ENCODE data around the gene GARIN5B.

The GARIN5B gene

DNA sequence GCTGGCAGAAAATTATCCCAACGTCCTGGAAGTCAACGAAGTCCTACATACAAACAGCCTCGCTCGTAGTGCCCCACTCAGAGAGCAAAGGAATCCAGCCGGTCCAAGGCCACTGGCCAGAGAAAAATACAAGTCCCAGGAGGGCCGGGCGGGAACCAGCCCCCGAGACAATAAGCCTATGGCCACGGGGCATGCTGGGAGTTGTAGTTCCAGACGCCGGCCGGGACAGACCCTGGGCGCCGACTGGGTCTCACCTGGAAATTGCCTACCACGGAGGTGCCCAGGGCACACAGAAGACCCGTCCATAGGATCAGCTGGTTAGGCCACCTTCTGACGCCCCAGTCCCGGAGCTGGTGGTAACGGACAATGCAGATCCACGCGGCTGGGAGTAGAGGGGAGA is 43.3 kb downstream of the GARIN5B start:
- DNase-seq: peak; percentile 6

DNA sequence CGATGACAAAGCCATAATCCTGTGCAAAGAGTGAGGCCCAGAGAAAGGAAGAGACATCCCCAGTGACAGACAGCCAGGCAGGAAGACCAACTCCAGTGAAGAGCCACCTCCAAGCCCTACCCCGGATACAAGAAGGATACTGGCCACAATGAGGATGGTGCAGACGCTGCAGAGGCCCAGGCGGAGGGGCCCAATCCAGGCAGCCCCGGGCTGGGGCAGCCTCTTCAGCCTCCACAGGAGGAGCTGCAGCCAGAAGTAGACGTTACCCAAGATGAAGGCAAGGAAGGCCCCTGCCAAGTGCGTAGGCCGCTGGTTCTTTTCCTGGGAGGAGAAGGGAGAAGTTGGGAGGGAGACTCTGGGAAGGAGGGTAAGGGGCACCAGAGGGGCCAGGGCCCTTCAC is 46.4 kb downstream of the GARIN5B start:
- DNase-seq: no peak

DNA sequence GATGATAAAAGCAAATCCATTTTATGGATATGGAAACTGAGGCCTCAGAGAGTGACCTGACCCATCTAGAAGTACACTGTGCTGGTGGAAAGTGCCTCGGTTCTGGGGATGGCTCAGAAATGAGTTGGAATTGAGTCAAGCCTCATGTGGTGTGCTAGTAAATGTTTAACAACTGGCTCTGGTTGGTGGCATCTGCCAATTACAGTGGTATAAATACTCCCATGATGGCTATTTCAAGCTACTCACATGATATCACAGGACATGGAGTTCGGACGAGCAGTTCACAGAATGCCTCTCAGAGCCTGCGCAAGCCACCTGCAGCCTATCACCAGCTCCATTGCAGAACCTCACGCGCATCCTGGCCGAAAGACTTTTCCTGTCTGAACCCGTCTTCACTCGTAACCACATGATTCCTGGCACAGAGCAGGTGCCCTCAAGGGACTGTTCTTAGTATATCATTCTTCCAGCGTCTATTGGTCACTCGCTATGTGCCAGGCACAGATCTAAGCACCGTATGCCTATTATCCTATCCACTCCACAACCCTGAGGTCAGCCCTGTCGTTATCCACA is 47.0 kb downstream of the GARIN5B start:
- DNase-seq: no peak

DNA sequence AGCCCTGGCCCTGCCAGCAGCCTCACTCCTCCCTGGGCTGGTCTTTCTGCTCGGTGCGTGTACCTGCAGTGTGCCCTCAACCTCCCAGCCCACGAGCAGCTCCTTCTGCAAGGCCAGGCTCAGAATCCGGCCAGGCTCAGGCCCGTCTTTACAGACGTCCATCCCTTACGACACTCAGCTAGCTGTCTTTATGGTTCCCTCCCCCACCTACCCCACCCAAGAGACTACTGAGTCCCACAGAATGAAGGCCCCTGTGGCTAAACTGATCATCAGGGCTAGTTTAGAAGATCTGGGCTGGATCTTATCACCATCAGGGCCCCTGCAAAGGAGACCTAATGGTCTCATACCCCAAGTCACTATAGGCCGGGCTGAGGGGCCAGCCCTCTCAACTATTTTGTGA is 48.7 kb downstream of the GARIN5B start:
- DNase-seq: no peak

DNA sequence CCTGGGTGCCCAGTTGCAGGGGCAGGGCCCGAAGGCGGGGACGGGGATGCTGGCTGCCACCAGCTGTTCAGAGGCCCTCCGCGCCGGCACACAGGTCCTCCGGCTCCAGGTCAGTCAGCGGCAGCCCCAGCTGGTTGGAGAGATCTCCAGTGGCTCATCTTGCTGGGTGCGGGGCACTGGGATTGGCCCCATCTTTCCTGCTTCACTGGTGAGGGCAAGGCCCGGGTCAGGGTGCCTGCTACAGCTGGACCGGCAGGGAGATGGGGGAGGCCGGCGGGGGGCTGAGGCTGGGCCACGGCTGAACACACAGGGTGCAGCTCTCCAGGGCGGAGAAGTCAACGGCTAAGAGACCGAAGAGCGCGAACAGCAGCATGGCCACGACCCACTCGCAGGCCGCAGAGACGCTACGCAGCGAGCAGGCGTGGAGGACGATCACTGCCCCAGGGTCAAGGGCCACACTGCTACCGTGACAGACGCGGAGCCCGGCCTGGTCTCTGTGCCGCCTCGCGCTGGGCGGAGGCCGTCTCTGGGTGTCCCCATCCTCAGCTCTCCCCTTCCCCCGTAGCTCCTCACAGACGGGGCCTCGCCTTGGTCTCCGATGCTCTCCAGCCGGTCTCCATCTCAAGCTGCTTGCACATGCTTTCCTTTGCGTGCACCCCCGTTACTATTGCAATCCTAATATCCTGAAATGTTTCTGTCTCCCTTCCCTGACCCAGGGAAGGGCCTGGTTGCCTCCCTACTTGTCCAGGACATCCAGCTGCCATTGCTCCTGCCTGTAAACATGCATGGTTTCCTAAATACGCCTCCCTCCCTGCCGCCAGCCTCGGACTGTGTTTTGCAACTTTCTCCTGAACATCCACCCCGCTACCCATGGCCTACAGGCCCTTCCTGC is 50.2 kb downstream of the GARIN5B start:
- no peak for DNase-seq

DNA sequence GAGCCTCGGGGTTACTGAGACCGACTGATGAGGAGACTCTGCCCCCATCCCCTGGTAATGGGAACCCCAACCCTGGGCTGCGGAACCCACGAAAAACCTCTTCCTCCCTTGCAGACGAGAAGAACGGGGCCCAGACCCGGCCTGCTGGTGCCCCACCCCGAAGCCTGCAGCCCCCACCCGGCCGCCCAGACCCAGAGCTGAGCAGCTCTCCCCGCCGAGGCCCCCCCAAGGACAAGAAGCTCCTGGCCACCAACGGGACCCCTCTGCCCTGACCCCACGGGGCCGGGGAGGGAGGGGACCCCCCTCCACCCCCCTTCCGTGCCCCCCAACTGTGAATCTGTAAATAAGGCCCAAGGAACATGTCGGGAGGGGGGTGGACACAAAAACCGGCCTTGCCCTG is 51.3 kb downstream of the GARIN5B start:
- no peak for DNase-seq

DNA sequence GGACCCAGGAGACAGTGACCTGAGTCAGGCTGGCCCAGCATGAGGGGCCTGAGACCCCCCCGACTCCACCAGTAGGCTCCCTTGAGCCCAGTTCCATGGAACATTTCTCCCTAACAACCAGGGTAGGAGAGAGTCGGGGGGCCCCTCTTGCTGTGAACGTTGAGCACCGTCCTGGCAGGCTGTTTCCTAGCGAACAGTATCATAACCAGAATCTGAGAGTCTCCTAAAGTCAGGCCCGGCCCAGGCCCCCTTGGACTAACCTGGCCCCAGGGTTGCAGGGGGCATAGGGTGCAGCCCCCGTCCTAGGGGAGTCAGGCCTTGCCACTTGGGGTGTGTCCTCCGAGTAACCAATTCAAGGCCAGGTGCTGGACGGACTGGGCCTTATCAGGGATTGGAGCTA is 51.7 kb downstream of the GARIN5B start:
- no peak for DNase-seq

DNA sequence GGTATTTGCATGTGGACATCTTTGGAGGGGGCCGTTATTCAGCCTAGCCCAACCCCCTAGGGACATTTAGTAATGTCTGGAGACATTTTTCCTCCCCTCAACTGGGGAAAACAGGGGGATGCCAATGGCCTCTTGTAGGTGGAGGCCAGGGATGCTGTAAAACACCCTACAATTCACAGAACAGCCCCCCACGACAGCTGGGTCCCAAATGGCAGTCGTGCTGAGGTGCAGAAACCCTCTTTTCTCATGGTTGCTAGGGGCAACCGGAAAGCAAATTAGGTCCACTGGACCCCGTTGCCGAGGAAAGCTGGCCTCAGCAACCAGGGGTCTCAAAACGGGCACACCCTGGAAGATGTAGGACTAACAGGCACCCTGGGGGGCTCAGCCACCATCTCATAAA is 52.6 kb downstream of the GARIN5B start:
- DNase-seq: no peak

DNA sequence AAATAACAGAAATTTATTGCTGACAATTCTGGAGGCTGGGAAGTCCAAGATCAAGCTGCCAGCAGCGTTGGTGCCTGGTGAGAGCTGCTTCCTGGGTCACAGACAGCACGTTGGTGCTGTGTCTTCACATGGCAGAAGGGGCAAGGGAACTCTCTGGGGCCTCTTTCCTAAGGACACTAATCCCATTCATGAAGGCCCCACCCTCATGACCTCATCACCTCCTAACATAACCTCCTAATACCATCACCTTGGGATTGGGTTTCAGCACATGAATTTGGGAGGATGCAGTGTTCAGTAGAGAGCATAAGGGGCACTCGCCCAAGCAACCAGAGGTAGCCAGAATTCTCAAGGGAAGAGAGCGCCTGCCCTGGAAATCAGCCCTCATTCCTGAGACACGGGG is 53.6 kb downstream of the GARIN5B start:
- DNase-seq: no peak

DNA sequence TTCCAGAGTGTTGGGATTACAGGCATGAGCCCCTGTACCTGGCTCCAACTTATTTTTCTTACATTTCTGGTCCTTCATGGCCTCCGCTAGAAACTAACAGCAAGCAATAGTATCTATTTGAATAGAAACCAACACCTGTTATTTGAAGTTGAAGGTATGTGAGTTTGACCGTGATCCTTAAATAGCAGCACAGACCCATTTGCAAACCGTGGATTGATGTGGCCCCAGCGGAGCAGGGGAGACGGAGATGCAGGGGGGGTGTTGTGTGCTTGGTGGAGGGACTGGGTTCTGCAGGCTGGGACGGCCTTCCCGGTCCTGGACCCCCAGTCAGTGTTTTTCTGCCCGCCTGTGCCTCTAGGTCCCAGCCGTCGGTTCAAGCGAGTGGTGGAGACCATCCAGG is 54.8 kb downstream of the GARIN5B start:
- DNase-seq: no peak

DNA sequence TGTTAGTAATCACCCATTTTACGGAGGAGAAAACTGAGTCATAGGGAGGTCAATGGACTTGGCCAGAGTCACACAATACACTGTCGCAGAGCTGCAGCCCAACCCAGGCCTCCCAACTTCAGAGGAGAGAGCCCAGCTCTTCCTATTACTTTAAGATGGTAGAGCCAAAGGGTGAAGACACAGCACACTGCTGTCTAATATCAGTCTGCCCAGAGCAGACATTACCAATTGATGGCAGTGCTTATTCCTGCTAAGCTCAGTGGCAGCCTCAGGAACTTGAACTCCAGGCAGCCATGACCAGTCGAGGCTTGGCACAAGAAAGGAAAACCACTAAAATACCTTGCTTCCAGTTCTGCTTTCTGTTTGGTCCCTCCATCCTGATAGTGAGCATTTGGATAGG is 56.3 kb downstream of the GARIN5B start:
- no peak for DNase-seq

DNA sequence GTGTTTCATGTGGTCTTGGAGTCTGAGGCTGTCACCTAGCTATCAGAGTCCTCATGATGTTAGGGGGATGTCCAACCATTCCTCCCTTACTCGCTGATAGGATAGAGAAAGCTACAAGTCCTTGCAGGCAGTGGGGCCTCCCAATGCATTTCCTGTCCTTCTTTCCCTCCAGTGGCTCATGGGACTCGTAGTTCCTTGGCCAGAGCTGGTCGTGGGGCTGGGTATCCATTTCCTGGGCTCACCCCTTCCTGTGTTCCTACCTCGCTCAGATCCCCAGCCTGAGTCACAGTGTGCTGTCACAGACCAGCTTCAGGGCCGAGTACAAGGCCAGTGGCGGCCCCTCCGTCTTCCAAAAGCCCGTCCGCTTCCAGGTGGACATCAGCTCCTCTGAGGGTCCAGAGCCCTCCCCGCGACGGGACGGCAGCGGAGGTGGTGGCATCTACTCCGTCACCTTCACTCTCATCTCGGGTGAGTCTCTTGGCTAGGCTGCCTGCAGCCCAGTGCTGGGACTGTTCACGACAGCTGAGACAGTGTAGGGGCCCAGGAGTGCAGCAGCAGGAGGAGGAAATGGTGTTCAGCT is 57.0 kb downstream of the GARIN5B start:
- DNase-seq: no peak

DNA sequence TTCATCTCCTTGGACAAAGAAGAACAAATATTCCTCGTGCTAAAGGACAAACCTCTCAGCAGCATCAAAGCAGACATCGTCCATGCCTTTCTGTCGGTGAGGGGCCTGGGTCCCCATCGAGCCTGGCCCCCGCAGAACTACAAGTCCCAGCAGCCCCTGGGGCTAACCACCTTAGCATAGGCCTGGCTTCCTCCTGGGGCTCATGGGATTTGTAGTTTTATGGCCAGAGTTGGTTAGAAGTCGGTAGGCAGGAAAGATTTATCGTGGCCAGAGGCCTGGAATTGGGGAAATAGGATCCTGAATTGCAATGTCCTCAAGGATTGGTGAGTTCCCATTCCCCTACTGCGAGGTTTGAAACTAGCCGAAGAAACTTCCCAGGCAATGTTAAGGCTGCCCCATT is 57.6 kb downstream of the GARIN5B start:
- DNase-seq: no peak

DNA sequence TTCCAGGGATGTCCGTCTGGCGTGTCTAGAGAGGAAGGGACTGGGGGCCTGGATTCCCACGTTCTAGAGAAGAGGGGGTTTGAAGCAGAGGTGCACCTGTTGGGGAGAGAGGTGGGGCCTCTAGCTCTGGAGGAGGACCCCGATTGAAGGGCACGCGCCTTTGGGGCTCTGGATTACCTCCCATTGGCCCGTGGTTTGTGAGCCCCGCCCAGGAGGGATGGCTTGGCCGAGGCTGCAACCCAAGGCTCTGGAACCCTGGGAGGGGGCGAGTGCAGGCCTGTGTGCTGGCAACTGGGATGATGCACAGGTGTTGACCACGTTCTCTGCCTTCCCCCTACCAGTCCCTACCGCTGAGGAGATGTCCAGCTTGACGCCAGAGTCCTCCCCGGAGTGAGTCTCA is 58.1 kb downstream of the GARIN5B start:
- DNase-seq: no peak
